A549 (cell line): ENCODE measurements around the gene KIF1B. TPM values are rescaled to one million over a fixed set of nuclear protein-coding genes. Genes with fewer than 3 reads are reported as not detected.
A peak's percentile ranks its signal among the peaks of the same experiment; 100 is the strongest.

ENCODE experiments used
- ATAC-seq, 2 experiments: fragments of 200-7000 bp in 1 of 2; fragments of >200 bp in 1 of 2; cut with Nextera tagmentation in 1 of 2; cut with Tn5 transposase in 1 of 2; 3 replicates each; pipeline versions ENCODE4 v1.8.0 to v1.9.1; 2018 to 2020; ENCODE audit warnings: mild to moderate bottlenecking in 1 of 2, moderate library complexity in 1 of 2
- CTCF ChIA-PET: fragments of 300-600 bp; sonication (Branson Sonifier 250); formaldehyde crosslinking; extraction: SDS; loops from one replicate; lab custom pipeline; 2021; ENCODE audit warnings: antibody characterized with exemption, inconsistent platforms; lab: Yijun Ruan, JAX
- POLR2A ChIA-PET: fragments of 350-600 bp; formaldehyde crosslinking; extraction: SDS; loops from one replicate; lab custom pipeline; 2021; ENCODE audit warnings: antibody characterized with exemption, inconsistent platforms; lab: Yijun Ruan, JAX
- DNase-seq, 2 experiments: peaks; one replicate each; pipeline versions ENCODE4 v3.0.0 to v3.0.0-alpha.2; 2011 to 2016; ENCODE audit warnings: low read depth in 1 of 2, low spot score in 1 of 2
- FAIRE-seq: peaks from 2 replicates; lab custom pipeline; 2011; peaks lifted over from hg19 to GRCh38; lab: Jason Lieb, UNC
- H3K27ac ChIP-seq, 2 experiments: fragments of >200 bp; sonication (Bioruptor Twin); formaldehyde crosslinking; 3 replicates each; pipeline ENCODE4 v1.5.1; 2016 to 2017
- H3K4me1 ChIP-seq: fragments of >200 bp; sonication (Bioruptor Twin); formaldehyde crosslinking; 3 replicates; pipeline ENCODE4 v1.6.1; 2016
- H3K4me2 ChIP-seq: fragments of >200 bp; sonication (Bioruptor Twin); formaldehyde crosslinking; 3 replicates; pipeline ENCODE4 v1.6.1; 2016
- H3K4me3 ChIP-seq: fragments of >200 bp; sonication (Bioruptor Twin); formaldehyde crosslinking; 3 replicates; pipeline ENCODE4 v1.5.1; 2016
- H3K9me3 ChIP-seq: fragments of >200 bp; sonication (Bioruptor Twin); formaldehyde crosslinking; 3 replicates; pipeline ENCODE4 v1.6.1; 2016
- ATOH8 ChIP-seq: fragments of 250-450 bp; sonication (Bioruptor Pico); IDR thresholded peaks from 2 replicates; pipeline ENCODE4 v1.5.0; 2020; ENCODE audit warnings: low read depth, mild to moderate bottlenecking, moderate library complexity
- CBX2 ChIP-seq: fragments of 200-600 bp; sonication (generic); IDR thresholded peaks from 2 replicates; pipeline ENCODE4 v1.6.1; 2016; ENCODE audit warnings: low read depth, mild to moderate bottlenecking, borderline replicate concordance
- CEBPB ChIP-seq, 2 experiments: fragments of >200 bp in 1 of 2; sonication (Bioruptor Twin) in 1 of 2; formaldehyde crosslinking in 1 of 2; IDR thresholded peaks; 2 replicates each; pipeline ENCODE4 v1.6.1; 2012 to 2016
- CHD2 ChIP-seq: fragments of 150-350 bp; IDR thresholded peaks from 2 replicates; pipeline ENCODE4 v1.6.1; 2014; ENCODE audit warnings: low read length; ENCODE audit not compliant: partially characterized antibody
- CHD4 ChIP-seq: fragments of 200-600 bp; sonication (generic); IDR thresholded peaks from 2 replicates; pipeline ENCODE4 v1.6.1; 2016; ENCODE audit warnings: antibody characterized with exemption, mild to moderate bottlenecking, borderline replicate concordance
- EP300 ChIP-seq, 2 experiments: fragments of >200 bp; sonication (Bioruptor Twin); formaldehyde crosslinking; IDR thresholded peaks; 2 replicates in 1 of 2; 3 replicates in 1 of 2; pipeline ENCODE4 v1.6.1; 2016 to 2017
- ESRRA ChIP-seq: fragments of 150-350 bp; IDR thresholded peaks from 2 replicates; pipeline ENCODE4 v1.6.1; 2014; ENCODE audit warnings: mild to moderate bottlenecking, low read length, borderline replicate concordance
- FOSB ChIP-seq: fragments of 250-450 bp; sonication (Bioruptor Pico); IDR thresholded peaks from 2 replicates; pipeline ENCODE4 v1.5.0; 2020; ENCODE audit warnings: mild to moderate bottlenecking, moderate library complexity
- FOSL2 ChIP-seq, 2 experiments: fragments of 450-650 bp in 1 of 2; fragments of >200 bp in 1 of 2; sonication (Bioruptor Twin) in 1 of 2; formaldehyde crosslinking; IDR thresholded peaks; 2 replicates each; pipeline versions ENCODE4 v1.5.0 to v1.6.1; 2016 to 2020; ENCODE audit warnings: mild to moderate bottlenecking in 1 of 2, moderate library complexity in 1 of 2
- FOXS1 ChIP-seq: fragments of 250-450 bp; sonication (Bioruptor Pico); IDR thresholded peaks from 2 replicates; pipeline ENCODE4 v1.5.0; 2020; ENCODE audit warnings: mild to moderate bottlenecking, moderate library complexity
- GATA3 ChIP-seq: IDR thresholded peaks from 2 replicates; pipeline ENCODE4 v1.6.1; 2012; ENCODE audit warnings: borderline replicate concordance
- HES2 ChIP-seq: fragments of >200 bp; sonication (Bioruptor Twin); formaldehyde crosslinking; IDR thresholded peaks from 2 replicates; pipeline ENCODE4 v1.6.1; 2016
- HOXA7 ChIP-seq: fragments of 250-450 bp; sonication (Bioruptor Pico); IDR thresholded peaks from 2 replicates; pipeline ENCODE4 v1.5.0; 2020; ENCODE audit warnings: mild to moderate bottlenecking, moderate library complexity
- HOXB5 ChIP-seq: fragments of 250-450 bp; sonication (Bioruptor Pico); IDR thresholded peaks from 2 replicates; pipeline ENCODE4 v1.5.0; 2020; ENCODE audit warnings: mild to moderate bottlenecking, moderate library complexity
- JUN ChIP-seq, 2 experiments: fragments of >200 bp; sonication (Bioruptor Twin); formaldehyde crosslinking; IDR thresholded peaks; 2 replicates in 1 of 2; 3 replicates in 1 of 2; pipeline ENCODE4 v1.6.1; 2016 to 2017
- JUNB ChIP-seq: fragments of >200 bp; sonication (Bioruptor Twin); formaldehyde crosslinking; IDR thresholded peaks from 2 replicates; pipeline ENCODE4 v1.6.1; 2016
- KDM5A ChIP-seq: fragments of 200-600 bp; sonication (generic); IDR thresholded peaks from 2 replicates; pipeline ENCODE4 v1.6.1; 2016; ENCODE audit warnings: antibody characterized with exemption, mild to moderate bottlenecking
- MAFK ChIP-seq: fragments of 450-650 bp; IDR thresholded peaks from 2 replicates; pipeline ENCODE4 v1.6.1; 2014; ENCODE audit not compliant: partially characterized antibody
- MAX ChIP-seq: IDR thresholded peaks from 2 replicates; pipeline ENCODE4 v1.6.1; 2012
- POLR2A ChIP-seq: IDR thresholded peaks from 2 replicates; pipeline ENCODE4 v1.6.1; 2012; ENCODE audit warnings: mild to moderate bottlenecking, low read length
- RAD21 ChIP-seq, 2 experiments: fragments of >200 bp in 1 of 2; sonication (Bioruptor Twin) in 1 of 2; formaldehyde crosslinking in 1 of 2; IDR thresholded peaks in 1 of 2; conservative IDR thresholded peaks in 1 of 2; 2 replicates in 1 of 2; 3 replicates in 1 of 2; pipeline ENCODE4 v1.6.1; 2012 to 2018; ENCODE audit warnings: inconsistent platforms in 1 of 2
- RARB ChIP-seq: fragments of 250-450 bp; sonication (Bioruptor Pico); IDR thresholded peaks from 2 replicates; pipeline ENCODE4 v1.8.0; 2021; ENCODE audit warnings: mild to moderate bottlenecking, moderate library complexity
- REST ChIP-seq: fragments of 200-600 bp; sonication (generic); IDR thresholded peaks from 2 replicates; pipeline ENCODE4 v1.6.1; 2016; ENCODE audit warnings: antibody characterized with exemption, mild to moderate bottlenecking, moderate library complexity
- RNF2 ChIP-seq: fragments of 200-600 bp; sonication (generic); IDR thresholded peaks from 2 replicates; pipeline ENCODE4 v1.6.1; 2016; ENCODE audit warnings: low read depth, mild to moderate bottlenecking, antibody characterized with exemption, moderate library complexity, borderline replicate concordance
- SMC3 ChIP-seq: fragments of >200 bp; sonication (Bioruptor Twin); formaldehyde crosslinking; IDR thresholded peaks from 3 replicates; pipeline ENCODE4 v1.6.1; 2018; ENCODE audit warnings: inconsistent platforms
- SREBF2 ChIP-seq: fragments of 450-650 bp; IDR thresholded peaks from 2 replicates; pipeline ENCODE4 v1.6.1; 2014; ENCODE audit warnings: mild to moderate bottlenecking, moderate library complexity
- ZSCAN20 ChIP-seq: fragments of 250-450 bp; sonication (Bioruptor Pico); IDR thresholded peaks from 2 replicates; pipeline ENCODE4 v1.8.0; 2022; ENCODE audit warnings: mild to moderate bottlenecking, moderate library complexity
- WGBS: methylation state at CpG from one replicate; pipeline ENCODE4 v1.1.6; 2017; ENCODE audit errors: missing lambda C conversion rate; 5-methylcytosine and 5-hydroxymethylcytosine counted together
- polyA plus RNA-seq, 4 experiments: library from polyadenylated mRNA; depleted of rRNA in 3 of 4; stranded (reverse); fragments of >200 nt; fragmentation: RNase III in 1 of 4; extraction: RNeasy Plus Mini Kit Qiagen cat#74134 plus additional on column Dnase treatment in 1 of 4; gene quantifications; 2 replicates in 3 of 4; 3 replicates in 1 of 4; pipeline ENCODE4 v1.2.3, GENCODE V29; 2011 to 2017
- TF ChIP-seq, protein P1 (sequence below): fragments of >200 bp; sonication (Bioruptor Twin); formaldehyde crosslinking; IDR thresholded peaks from 3 replicates; pipeline ENCODE4 v1.5.1; 2016
- TF ChIP-seq, protein P2 (sequence below): fragments of 450-650 bp; IDR thresholded peaks from 2 replicates; pipeline ENCODE4 v1.6.1; 2014; ENCODE audit warnings: antibody characterized with exemption
- TF ChIP-seq, protein P3 (sequence below): fragments of >200 bp; sonication (Bioruptor Twin); formaldehyde crosslinking; IDR thresholded peaks from 3 replicates; pipeline ENCODE4 v1.6.1; 2016

KIF1B gene
- polyA plus RNA-seq, 2 of the 4 experiments (the other 2 are of a cell fraction), result 9.8 to 18.3 TPM

DNA sequence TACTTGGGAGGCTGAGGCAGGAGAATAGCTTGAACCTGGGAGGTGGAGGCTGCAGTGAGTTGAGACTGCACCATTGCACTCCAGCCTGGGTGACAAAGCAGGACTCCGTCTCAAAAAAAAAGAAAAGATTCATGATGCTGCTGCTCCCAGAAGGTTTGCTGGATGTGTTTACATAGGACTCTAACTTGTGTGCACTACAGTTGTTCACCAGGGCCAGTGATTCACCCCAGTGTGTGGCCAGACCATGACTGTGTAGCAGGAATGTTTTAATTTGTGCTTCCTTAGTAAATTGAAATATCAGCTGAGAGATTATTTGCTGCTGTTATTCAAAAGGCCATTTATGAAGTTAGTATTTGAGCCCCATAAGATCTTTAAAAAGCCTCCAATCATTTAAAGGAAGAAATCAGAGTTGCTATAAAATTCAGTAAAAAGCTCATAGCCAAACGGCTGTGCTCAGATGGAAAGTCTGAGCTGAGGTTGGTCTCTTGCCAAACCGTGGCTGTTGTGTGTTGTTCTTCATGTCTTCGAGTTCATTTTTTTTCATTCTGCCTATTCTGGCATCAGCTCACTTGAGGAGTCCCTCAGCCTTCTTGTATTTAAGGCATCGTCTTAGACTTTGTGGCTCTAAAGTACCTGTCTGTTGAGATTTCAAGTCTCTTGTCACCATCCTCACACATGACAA lies 170.4 kb downstream of the KIF1B start:
- DNase-seq, result peak; percentile 64 to 89
- no peaks in the 10 kb centered on the region for H3K9me3 ChIP-seq
- WGBS, result under 1% methylated on average over 5 of the region's 5 CpGs

DNA sequence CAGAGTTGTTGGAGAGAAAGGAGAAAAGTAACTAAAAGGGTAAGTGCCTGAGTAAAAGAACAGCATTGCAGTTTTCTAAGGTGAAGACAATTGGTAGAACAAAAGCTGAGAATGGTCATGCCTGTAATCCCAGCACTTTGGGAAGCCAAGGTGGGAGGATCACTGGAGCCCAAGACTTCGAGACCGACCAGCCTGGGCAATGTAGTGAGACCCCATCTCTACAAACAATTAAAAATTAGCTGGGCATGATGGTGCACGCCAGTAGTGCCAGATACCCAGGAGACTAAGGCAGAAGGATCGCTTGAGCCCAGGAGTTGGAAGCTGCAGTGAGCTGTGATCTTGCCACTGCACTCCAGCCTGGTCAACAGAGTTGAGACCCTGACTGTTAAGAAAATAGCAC lies 173.3 kb downstream of the KIF1B start:
- no peak overlapping the region for H3K4me2 ChIP-seq
- H3K4me3 ChIP-seq, result no peak overlapping the region
- POLR2A ChIA-PET, result interaction anchor here (0.6 kb wide), 1 partner anchor 37 kb away, joined by 5 read pairs; no protein-coding TSS in a partner anchor
- peak overlapping the region; percentile 99 for H3K27ac ChIP-seq
- no peak for FAIRE-seq
- ATAC-seq, result no peak
- CTCF ChIA-PET, result interaction anchor here (1.1 to 2.8 kb wide), 2 partner anchors 11 to 46 kb away, joined by 3 to 7 read pairs; partner anchors contain the start of gene CENPS
- H3K9me3 ChIP-seq, result no peaks in the 10 kb centered on the region
- H3K4me1 ChIP-seq, result peaks cover 91% of the 10 kb centered on the region
- 88% methylated on average over 4 of the region's 4 CpGs for WGBS
- DNase-seq, result no peak
- TF ChIP-seq CHD2 (no peak), RARB (CRISPR knock-in tag) (no peak), KDM5A (no peak), MAFK (no peak), CEBPB (IDR thresholded peaks at IDR 0.05) (no peak), CBX2 (no peak), HOXB5 (no peak), SMC3 (no peak), FOXS1 (no peak), SREBF2 (no peak), REST (no peak), POLR2A (no peak), ESRRA (no peak), RAD21 (conservative IDR thresholded peaks at IDR 0.05 in 1 of 2, IDR thresholded peaks at IDR 0.05 in 1 of 2) (no peak)
- TF ChIP-seq, protein P1, sequence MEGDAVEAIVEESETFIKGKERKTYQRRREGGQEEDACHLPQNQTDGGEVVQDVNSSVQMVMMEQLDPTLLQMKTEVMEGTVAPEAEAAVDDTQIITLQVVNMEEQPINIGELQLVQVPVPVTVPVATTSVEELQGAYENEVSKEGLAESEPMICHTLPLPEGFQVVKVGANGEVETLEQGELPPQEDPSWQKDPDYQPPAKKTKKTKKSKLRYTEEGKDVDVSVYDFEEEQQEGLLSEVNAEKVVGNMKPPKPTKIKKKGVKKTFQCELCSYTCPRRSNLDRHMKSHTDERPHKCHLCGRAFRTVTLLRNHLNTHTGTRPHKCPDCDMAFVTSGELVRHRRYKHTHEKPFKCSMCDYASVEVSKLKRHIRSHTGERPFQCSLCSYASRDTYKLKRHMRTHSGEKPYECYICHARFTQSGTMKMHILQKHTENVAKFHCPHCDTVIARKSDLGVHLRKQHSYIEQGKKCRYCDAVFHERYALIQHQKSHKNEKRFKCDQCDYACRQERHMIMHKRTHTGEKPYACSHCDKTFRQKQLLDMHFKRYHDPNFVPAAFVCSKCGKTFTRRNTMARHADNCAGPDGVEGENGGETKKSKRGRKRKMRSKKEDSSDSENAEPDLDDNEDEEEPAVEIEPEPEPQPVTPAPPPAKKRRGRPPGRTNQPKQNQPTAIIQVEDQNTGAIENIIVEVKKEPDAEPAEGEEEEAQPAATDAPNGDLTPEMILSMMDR, result no peak
- TF ChIP-seq, protein P2, sequence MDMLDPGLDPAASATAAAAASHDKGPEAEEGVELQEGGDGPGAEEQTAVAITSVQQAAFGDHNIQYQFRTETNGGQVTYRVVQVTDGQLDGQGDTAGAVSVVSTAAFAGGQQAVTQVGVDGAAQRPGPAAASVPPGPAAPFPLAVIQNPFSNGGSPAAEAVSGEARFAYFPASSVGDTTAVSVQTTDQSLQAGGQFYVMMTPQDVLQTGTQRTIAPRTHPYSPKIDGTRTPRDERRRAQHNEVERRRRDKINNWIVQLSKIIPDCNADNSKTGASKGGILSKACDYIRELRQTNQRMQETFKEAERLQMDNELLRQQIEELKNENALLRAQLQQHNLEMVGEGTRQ, result no peak
- TF ChIP-seq, protein P3, sequence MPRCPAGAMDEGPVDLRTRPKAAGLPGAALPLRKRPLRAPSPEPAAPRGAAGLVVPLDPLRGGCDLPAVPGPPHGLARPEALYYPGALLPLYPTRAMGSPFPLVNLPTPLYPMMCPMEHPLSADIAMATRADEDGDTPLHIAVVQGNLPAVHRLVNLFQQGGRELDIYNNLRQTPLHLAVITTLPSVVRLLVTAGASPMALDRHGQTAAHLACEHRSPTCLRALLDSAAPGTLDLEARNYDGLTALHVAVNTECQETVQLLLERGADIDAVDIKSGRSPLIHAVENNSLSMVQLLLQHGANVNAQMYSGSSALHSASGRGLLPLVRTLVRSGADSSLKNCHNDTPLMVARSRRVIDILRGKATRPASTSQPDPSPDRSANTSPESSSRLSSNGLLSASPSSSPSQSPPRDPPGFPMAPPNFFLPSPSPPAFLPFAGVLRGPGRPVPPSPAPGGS, result no peak

More for the DNA sequence above, 170.4 kb downstream of the KIF1B start:
- TF ChIP-seq FOSB (CRISPR knock-in tag), result 0 out of 2 replicates have a peak, but pooled peaks have one; percentile 33
- no peak for TF ChIP-seq HES2
- TF ChIP-seq JUN (IDR thresholded peaks at IDR 0.05), result peak in 1 of 2 experiments; percentile 51; a peak in 2 of 5 replicates
- 0 out of 2 replicates have a peak, but pooled peaks have one; percentile 6 for TF ChIP-seq HOXA7 (CRISPR knock-in tag)
- peak; percentile 47; the same call in 1 of the 2 replicates for TF ChIP-seq GATA3
- TF ChIP-seq MAX, result peak; percentile 32
- no peak for TF ChIP-seq CHD4
- TF ChIP-seq RNF2, result no peak
- peak; percentile 70 for TF ChIP-seq JUNB
- peak; percentile 63 for TF ChIP-seq FOSL2 (IDR thresholded peaks at IDR 0.05)
- peak; percentile 91 for TF ChIP-seq FOSL2 (CRISPR knock-in tag; IDR thresholded peaks at IDR 0.05)
- TF ChIP-seq ZSCAN20 (CRISPR knock-in tag), result peak; percentile 38; the same call in 1 of the 2 replicates
- 0 out of 2 replicates have a peak, but pooled peaks have one; percentile 32 for TF ChIP-seq RARB (CRISPR knock-in tag)
- TF ChIP-seq FOXS1, result 0 out of 2 replicates have a peak, but pooled peaks have one; percentile 11
- TF ChIP-seq EP300 (IDR thresholded peaks at IDR 0.05), result peak; percentile 43 to 49; a peak in 2 of 5 replicates
- TF ChIP-seq ATOH8 (CRISPR knock-in tag), result 0 out of 2 replicates have a peak, but pooled peaks have one; percentile 4
- peak; percentile 37 for TF ChIP-seq MAFK
- no peak for TF ChIP-seq RAD21 (conservative IDR thresholded peaks at IDR 0.05 in 1 of 2, IDR thresholded peaks at IDR 0.05 in 1 of 2)
- Histone ChIP-seq H3K4me2 (peak overlapping the region; percentile 67), H3K4me3 (no peak overlapping the region), H3K4me1 (peaks cover 83% of the 10 kb centered on the region), H3K27ac (peak overlapping the region; percentile 99)
- POLR2A ChIA-PET, result interaction anchor here (0.8 to 1.9 kb wide), 2 partner anchors 10 to 18 kb away, joined by 4 to 18 read pairs; partner anchors contain the start of gene PGD
- CTCF ChIA-PET, result interaction anchor here (0.6 to 1.5 kb wide), 5 partner anchors 10 to 100 kb away, joined by 3 to 6 read pairs (median 4); partner anchors contain the start of gene CENPS
- ATAC-seq, result peak; percentile 80 to 85
- FAIRE-seq, result no peak
